GM23338 (cell line): ENCODE results near the gene EGFL6. TPM values are rescaled to one million over a fixed set of nuclear protein-coding genes. Genes with fewer than 3 reads are reported as not detected.

Experiments used
- ATAC-seq: fragments of 200-7000 bp; cut with Tn5 transposase; 3 replicates; pipeline ENCODE4 v1.9.1; 2020
- DNase-seq: peaks from one replicate; pipeline ENCODE4 v3.0.0-alpha.2; 2015; ENCODE audit warnings: low spot score
- H2AFZ ChIP-seq: fragments of 200-600 bp; sonication (generic); 2 replicates; pipeline ENCODE4 v1.8.0; 2016; ENCODE audit warnings: antibody characterized with exemption, mild to moderate bottlenecking, moderate library complexity
- H3F3A ChIP-seq: fragments of 200-600 bp; sonication (generic); replicated peaks from 2 replicates; pipeline ENCODE4 v1.8.0; 2017; ENCODE audit warnings: antibody characterized with exemption, mixed run types, low read depth
- H3K27ac ChIP-seq: fragments of 200-600 bp; sonication (generic); 2 replicates; pipeline ENCODE4 v1.6.1; 2016; ENCODE audit warnings: low read depth
- H3K27me3 ChIP-seq: fragments of 200-600 bp; sonication (generic); 2 replicates; pipeline ENCODE4 v1.8.0; 2016; ENCODE audit warnings: mild to moderate bottlenecking, mixed run types, moderate library complexity; ENCODE audit not compliant: insufficient read depth
- H3K36me3 ChIP-seq: fragments of 200-600 bp; sonication (generic); 2 replicates; pipeline ENCODE4 v1.8.0; 2016; ENCODE audit warnings: mild to moderate bottlenecking; ENCODE audit not compliant: insufficient read depth
- H3K4me1 ChIP-seq: fragments of 200-600 bp; sonication (generic); 2 replicates; pipeline ENCODE4 v1.8.0; 2016; ENCODE audit warnings: mild to moderate bottlenecking, moderate library complexity; ENCODE audit not compliant: insufficient read depth
- H3K4me2 ChIP-seq: fragments of 200-600 bp; sonication (generic); 2 replicates; pipeline ENCODE4 v1.7.1; 2017; ENCODE audit warnings: mixed run types
- H3K4me3 ChIP-seq: fragments of 200-600 bp; sonication (generic); 2 replicates; pipeline ENCODE4 v1.6.1; 2016; ENCODE audit warnings: mixed run types
- H3K79me2 ChIP-seq: fragments of 200-600 bp; sonication (generic); replicated peaks from 2 replicates; pipeline ENCODE4 v1.8.0; 2017; ENCODE audit warnings: mild to moderate bottlenecking; ENCODE audit not compliant: insufficient read depth
- H3K9me2 ChIP-seq: fragments of 200-600 bp; sonication (generic); 2 replicates; pipeline ENCODE4 v1.8.0; 2017; ENCODE audit not compliant: insufficient read depth
- H4K20me1 ChIP-seq: fragments of 200-600 bp; sonication (generic); replicated peaks from 2 replicates; pipeline ENCODE4 v1.8.0; 2017; ENCODE audit warnings: mild to moderate bottlenecking; ENCODE audit not compliant: insufficient read depth
- H3K27ac Mint-ChIP-seq: 2 replicates; pipeline ENCODE4 v1.8.0; 2020; ENCODE audit warnings: inconsistent platforms, mild to moderate bottlenecking, moderate library complexity, mixed read lengths
- H3K27me3 Mint-ChIP-seq: 3 replicates; pipeline ENCODE4 v1.8.0; 2022; ENCODE audit warnings: low read depth, mild to moderate bottlenecking, moderate library complexity, mixed read lengths, inconsistent platforms; ENCODE audit not compliant: insufficient read depth, poor library complexity
- H3K36me3 Mint-ChIP-seq: 3 replicates; pipeline ENCODE4 v1.8.0; 2021; ENCODE audit warnings: low read depth, mild to moderate bottlenecking, inconsistent platforms, moderate library complexity, mixed read lengths
- H3K4me1 Mint-ChIP-seq: 3 replicates; pipeline ENCODE4 v1.8.0; 2020; ENCODE audit warnings: mild to moderate bottlenecking, inconsistent platforms, mixed read lengths
- H3K4me3 Mint-ChIP-seq: 3 replicates; pipeline ENCODE4 v1.8.0; 2021; ENCODE audit warnings: moderate library complexity, mild to moderate bottlenecking, inconsistent platforms, mixed read lengths
- H3K9me3 Mint-ChIP-seq: 3 replicates; pipeline ENCODE4 v1.8.0; 2020; ENCODE audit warnings: moderate library complexity, mild to moderate bottlenecking, inconsistent platforms, mixed read lengths
- NANOG ChIP-seq: IDR thresholded peaks from 2 replicates; pipeline ENCODE4 v1.6.1; 2016; ENCODE audit warnings: antibody characterized with exemption, borderline replicate concordance
- REST ChIP-seq: IDR thresholded peaks from one replicate; pipeline ENCODE4 v1.6.1; 2018; ENCODE audit warnings: antibody characterized with exemption; ENCODE audit not compliant: unreplicated experiment
- ZNF331 ChIP-seq: fragments of 250-450 bp; sonication (Bioruptor Pico); IDR thresholded peaks from 2 replicates; pipeline ENCODE4 v1.5.0; 2020; ENCODE audit warnings: low read depth, mild to moderate bottlenecking, moderate library complexity
- polyA plus RNA-seq: library from polyadenylated mRNA; unstranded; fragments of >200 nt; fragmentation: Nextera tagmentation; extraction: Ambion mirVana; gene quantifications from 2 replicates; pipeline ENCODE4 v1.2.1, GENCODE V29; 2016
- total RNA-seq: library from RNA; depleted of rRNA; stranded (reverse); fragments of >200 nt; shearing (Covaris generic); gene quantifications from 2 replicates; pipeline ENCODE4 v1.2.3, GENCODE V29; 2014
- TF ChIP-seq, protein P1 (sequence below), 2 experiments: fragments of 200-600 bp in 1 of 2; sonication (generic) in 1 of 2; conservative IDR thresholded peaks; 2 replicates each; pipeline versions ENCODE4 v1.5.1 to v1.6.1; 2016 to 2017; ENCODE audit warnings: antibody characterized with exemption in 2 of 2, low read depth in 2 of 2, mild to moderate bottlenecking in 2 of 2, moderate library complexity in 1 of 2

The EGFL6 gene
- total and polyA plus RNA-seq, 2 experiments from 2014 or later: 1.2 to 2.6 TPM

DNA sequence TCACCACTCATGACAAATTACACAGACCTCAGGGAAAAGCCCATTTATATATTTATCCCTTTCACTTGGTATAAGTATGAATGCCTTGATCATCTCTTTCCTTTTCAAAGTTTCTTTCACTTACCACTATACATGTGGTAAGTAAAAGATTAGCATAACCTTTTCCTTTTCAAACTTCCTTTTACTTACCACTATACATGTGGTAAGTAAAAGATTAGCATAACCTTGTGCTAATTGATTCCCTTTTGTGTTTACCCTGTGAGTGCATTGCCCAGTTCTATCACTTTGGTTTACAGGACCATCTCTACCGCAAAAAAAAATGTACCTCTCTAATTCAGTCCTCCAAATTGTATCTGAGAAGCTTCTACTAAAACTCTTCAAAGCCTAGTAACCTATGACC, 50.8 kb downstream of the EGFL6 start:
- Mint-ChIP-seq H3K27me3 (no peaks in the 10 kb centered on the region), H3K36me3 (peaks cover 9% of the 10 kb centered on the region; the same call in 2 of the 3 replicates), H3K4me3 (no peak overlapping the region), H3K27ac (peak overlapping the region; percentile 88), H3K4me1 (peaks cover 14% of the 10 kb centered on the region), H3K9me3 (peaks cover 9% of the 10 kb centered on the region; the same call in 2 of the 3 replicates)
- peak overlapping the region; percentile 58; the same call in 1 of the 2 replicates for H3K4me2 ChIP-seq
- no peaks in the 10 kb centered on the region for H3K4me1 ChIP-seq
- no peaks in the 10 kb centered on the region for H3F3A ChIP-seq
- H2AFZ ChIP-seq: no peak overlapping the region
- no peaks in the 10 kb centered on the region for H3K27me3 ChIP-seq
- H3K79me2 ChIP-seq: no peaks in the 10 kb centered on the region
- H4K20me1 ChIP-seq: no peaks in the 10 kb centered on the region
- H3K4me3 ChIP-seq: no peak overlapping the region
- H3K36me3 ChIP-seq: no peaks in the 10 kb centered on the region
- ATAC-seq: peak; percentile 90
- DNase-seq: peak; percentile 32
- peak overlapping the region; percentile 71 for H3K27ac ChIP-seq
- H3K9me2 ChIP-seq: 0 out of 2 replicates have a peak, but pooled peaks cover 5% of the 10 kb centered on the region
- peak; percentile 62; the same call in 1 of the 2 replicates for TF ChIP-seq NANOG
- TF ChIP-seq, protein P1, sequence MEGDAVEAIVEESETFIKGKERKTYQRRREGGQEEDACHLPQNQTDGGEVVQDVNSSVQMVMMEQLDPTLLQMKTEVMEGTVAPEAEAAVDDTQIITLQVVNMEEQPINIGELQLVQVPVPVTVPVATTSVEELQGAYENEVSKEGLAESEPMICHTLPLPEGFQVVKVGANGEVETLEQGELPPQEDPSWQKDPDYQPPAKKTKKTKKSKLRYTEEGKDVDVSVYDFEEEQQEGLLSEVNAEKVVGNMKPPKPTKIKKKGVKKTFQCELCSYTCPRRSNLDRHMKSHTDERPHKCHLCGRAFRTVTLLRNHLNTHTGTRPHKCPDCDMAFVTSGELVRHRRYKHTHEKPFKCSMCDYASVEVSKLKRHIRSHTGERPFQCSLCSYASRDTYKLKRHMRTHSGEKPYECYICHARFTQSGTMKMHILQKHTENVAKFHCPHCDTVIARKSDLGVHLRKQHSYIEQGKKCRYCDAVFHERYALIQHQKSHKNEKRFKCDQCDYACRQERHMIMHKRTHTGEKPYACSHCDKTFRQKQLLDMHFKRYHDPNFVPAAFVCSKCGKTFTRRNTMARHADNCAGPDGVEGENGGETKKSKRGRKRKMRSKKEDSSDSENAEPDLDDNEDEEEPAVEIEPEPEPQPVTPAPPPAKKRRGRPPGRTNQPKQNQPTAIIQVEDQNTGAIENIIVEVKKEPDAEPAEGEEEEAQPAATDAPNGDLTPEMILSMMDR (conservative IDR thresholded peaks at IDR 0.05; ENCODE audit: low read depth in 2 of 2): no peak

DNA sequence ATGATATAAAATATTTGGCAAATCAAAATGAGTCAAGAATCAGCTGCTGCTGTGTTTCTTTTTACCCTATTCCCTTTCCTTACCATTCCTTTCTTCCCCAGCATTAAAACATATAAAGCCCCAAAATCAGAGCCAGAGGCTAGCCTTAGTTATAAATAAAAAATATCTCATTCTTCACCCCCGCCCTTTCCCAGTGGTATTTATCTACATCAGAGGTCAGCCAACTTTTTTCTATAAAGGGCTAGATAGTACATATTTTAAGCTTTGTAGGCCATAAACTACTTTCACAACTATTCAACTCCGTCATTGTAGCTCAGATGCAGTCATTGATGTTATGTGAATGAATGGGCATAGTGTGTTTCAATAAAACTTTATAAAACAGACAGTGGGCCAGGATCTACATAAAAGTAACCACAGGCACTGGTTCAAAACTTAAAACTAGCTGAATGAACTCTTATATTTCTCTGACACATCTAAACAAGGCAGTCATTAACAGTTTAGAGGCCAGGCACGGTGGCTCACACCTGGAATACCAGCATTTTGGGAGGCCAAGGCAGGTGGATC, 53.1 kb downstream of the EGFL6 start:
- Histone ChIP-seq H3K27ac (no peak overlapping the region), H4K20me1 (no peaks in the 10 kb centered on the region), H3K79me2 (no peaks in the 10 kb centered on the region), H3K4me3 (no peak overlapping the region), H3K4me2 (no peak overlapping the region), H2AFZ (no peak overlapping the region), H3K4me1 (no peaks in the 10 kb centered on the region), H3F3A (no peaks in the 10 kb centered on the region), H3K36me3 (no peaks in the 10 kb centered on the region), H3K9me2 (0 out of 2 replicates have a peak, but pooled peaks cover 5% of the 10 kb centered on the region), H3K27me3 (no peaks in the 10 kb centered on the region)
- H3K4me3 Mint-ChIP-seq: no peak overlapping the region
- H3K27ac Mint-ChIP-seq: no peak overlapping the region
- H3K4me1 Mint-ChIP-seq: peaks cover 14% of the 10 kb centered on the region
- no peak for DNase-seq
- TF ChIP-seq NANOG (no peak), ZNF331 (CRISPR knock-in tag) (no peak)
- no peaks in the 10 kb centered on the region for H3K27me3 Mint-ChIP-seq
- ATAC-seq: no peak
- peaks cover 9% of the 10 kb centered on the region; the same call in 2 of the 3 replicates for H3K9me3 Mint-ChIP-seq
- peaks cover 9% of the 10 kb centered on the region; the same call in 2 of the 3 replicates for H3K36me3 Mint-ChIP-seq

GRCh38 chrX:13627306-13627705, 57.9 kb downstream of the EGFL6 start:
- no peak overlapping the region for H2AFZ ChIP-seq
- H3K4me3 ChIP-seq: no peak overlapping the region
- H3K9me3 Mint-ChIP-seq: no peaks in the 10 kb centered on the region; the same call in 2 of the 3 replicates
- no peaks in the 10 kb centered on the region for H3K4me1 ChIP-seq
- H4K20me1 ChIP-seq: no peaks in the 10 kb centered on the region
- no peaks in the 10 kb centered on the region for H3F3A ChIP-seq
- H3K9me2 ChIP-seq: 0 out of 2 replicates have a peak, but pooled peaks cover 2% of the 10 kb centered on the region
- no peak overlapping the region for H3K4me2 ChIP-seq
- H3K79me2 ChIP-seq: no peaks in the 10 kb centered on the region
- H3K27ac ChIP-seq: no peak overlapping the region
- no peak overlapping the region for H3K27ac Mint-ChIP-seq
- H3K4me3 Mint-ChIP-seq: no peak overlapping the region
- no peaks in the 10 kb centered on the region for H3K36me3 ChIP-seq
- no peaks in the 10 kb centered on the region for H3K27me3 Mint-ChIP-seq
- H3K36me3 Mint-ChIP-seq: no peaks in the 10 kb centered on the region
- no peak for ATAC-seq
- H3K27me3 ChIP-seq: no peaks in the 10 kb centered on the region
- no peaks in the 10 kb centered on the region for H3K4me1 Mint-ChIP-seq
- DNase-seq: no peak
- TF ChIP-seq REST: no peak
